HCT116 (cell line): ENCODE data around the gene GCK.

Experiments
- ATF3 ChIP-seq: IDR thresholded peaks from 2 replicates; pipeline ENCODE4 v1.6.1; 2012
- CTCF ChIP-seq, 3 experiments: fragments of 200-600 bp in 1 of 3; sonication (generic) in 1 of 3; IDR thresholded peaks in 2 of 3; conservative IDR thresholded peaks in 1 of 3; 2 replicates each; pipeline ENCODE4 v1.5.1; 2012 to 2017; ENCODE audit warnings: low read depth in 2 of 3, low read length in 2 of 3, antibody characterized with exemption in 1 of 3, borderline replicate concordance in 1 of 3, control low read depth in 1 of 3, mild to moderate bottlenecking in 1 of 3, mixed read lengths in 1 of 3, mixed run types in 1 of 3, moderate library complexity in 1 of 3; ENCODE audit not compliant: insufficient read depth in 1 of 3
- EZH2 ChIP-seq: fragments of 200-600 bp; sonication (generic); IDR thresholded peaks from 2 replicates; pipeline ENCODE4 v1.6.1; 2017; ENCODE audit warnings: antibody characterized with exemption, mixed run types
- POLR2A ChIP-seq: IDR thresholded peaks from 2 replicates; pipeline ENCODE4 v1.7.0; 2011; ENCODE audit warnings: borderline replicate concordance; ENCODE audit not compliant: insufficient read depth, insufficient read length; ENCODE audit errors: extremely low read depth
- SIN3A ChIP-seq: IDR thresholded peaks from 2 replicates; pipeline ENCODE4 v1.6.1; 2012; ENCODE audit warnings: low read depth
- TCF7L2 ChIP-seq: IDR thresholded peaks from 2 replicates; pipeline ENCODE4 v1.7.0; 2011; ENCODE audit warnings: borderline replicate concordance, inconsistent platforms; ENCODE audit not compliant: insufficient read depth, insufficient read length; ENCODE audit errors: extremely low read depth
- ZNF274 ChIP-seq: fragments of 200-500 bp; sonication (Bioruptor generic); IDR thresholded peaks from 2 replicates; pipeline ENCODE4 v1.6.1; 2014; ENCODE audit warnings: mild to moderate bottlenecking, low read depth, low read length, inconsistent platforms

GRCh38 chr7:44172803-44173424 lies 16.3 kb downstream of the GCK start:
- TF ChIP-seq SIN3A: no peak
- no peak for TF ChIP-seq CTCF (IDR thresholded peaks at IDR 0.05 in 2 of 3, conservative IDR thresholded peaks at IDR 0.05 in 1 of 3; ENCODE audit: borderline replicate concordance in 1 of 3, insufficient read depth in 1 of 3, low read depth in 2 of 3, low read length in 2 of 3)
- no peak for TF ChIP-seq EZH2
- no peak for TF ChIP-seq ATF3
- no peak for TF ChIP-seq ZNF274
- no peak for TF ChIP-seq POLR2A
- TF ChIP-seq TCF7L2: no peak
